ENCODE measurements around the gene KRTCAP2.
"Not testable (repeated sequence)": the region's sequence is repeated elsewhere in the genome, so short reads cannot be mapped to it uniquely, and the experiment has no call there.

Gene KRTCAP2

DNA sequence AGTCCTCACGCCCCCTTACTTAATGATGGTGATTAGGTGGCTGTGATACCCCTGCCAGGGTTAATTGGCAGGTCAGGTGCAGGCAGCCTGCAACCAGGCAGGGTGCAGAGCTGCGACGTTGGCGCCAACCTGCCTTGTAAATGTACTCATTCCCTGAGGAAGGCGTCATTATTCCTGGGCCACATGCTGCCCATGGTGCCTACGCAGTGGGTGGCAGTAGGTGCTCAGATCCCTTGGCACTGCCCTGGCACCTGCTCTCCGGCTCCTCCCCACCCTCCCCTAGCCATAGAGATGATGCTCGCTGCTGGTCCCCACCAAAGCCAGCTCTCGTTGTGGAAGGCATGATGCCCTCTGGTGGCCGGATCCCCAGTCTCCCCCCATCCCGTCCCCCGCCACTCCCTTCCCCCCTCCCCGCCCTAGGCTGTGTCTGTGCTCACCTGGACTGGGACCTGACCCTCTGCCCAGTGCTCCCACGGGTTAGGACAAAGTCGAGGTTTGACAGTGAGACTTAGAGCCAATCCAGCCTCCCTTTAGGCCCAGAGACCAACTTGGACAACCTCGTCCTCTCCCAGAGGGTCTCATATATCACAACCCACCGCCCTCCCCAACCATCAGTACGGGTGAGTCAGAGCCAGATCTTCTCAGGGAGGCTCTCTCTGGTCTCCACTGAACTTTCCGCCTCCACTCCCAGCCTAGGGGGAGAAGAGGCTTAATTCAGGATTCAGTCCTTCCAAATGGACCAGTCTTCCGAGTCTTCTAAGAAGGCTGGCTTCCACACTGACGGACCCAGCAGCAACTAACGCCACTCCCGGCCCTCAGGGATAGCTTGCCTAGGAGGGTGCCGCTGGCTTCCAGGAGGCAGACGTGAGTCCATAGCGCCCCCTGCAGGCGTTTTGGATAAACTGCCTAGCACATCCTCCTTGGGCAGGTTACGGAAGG is 5.7 kb downstream of the KRTCAP2 start:
- FAIRE-seq, result no peak

DNA sequence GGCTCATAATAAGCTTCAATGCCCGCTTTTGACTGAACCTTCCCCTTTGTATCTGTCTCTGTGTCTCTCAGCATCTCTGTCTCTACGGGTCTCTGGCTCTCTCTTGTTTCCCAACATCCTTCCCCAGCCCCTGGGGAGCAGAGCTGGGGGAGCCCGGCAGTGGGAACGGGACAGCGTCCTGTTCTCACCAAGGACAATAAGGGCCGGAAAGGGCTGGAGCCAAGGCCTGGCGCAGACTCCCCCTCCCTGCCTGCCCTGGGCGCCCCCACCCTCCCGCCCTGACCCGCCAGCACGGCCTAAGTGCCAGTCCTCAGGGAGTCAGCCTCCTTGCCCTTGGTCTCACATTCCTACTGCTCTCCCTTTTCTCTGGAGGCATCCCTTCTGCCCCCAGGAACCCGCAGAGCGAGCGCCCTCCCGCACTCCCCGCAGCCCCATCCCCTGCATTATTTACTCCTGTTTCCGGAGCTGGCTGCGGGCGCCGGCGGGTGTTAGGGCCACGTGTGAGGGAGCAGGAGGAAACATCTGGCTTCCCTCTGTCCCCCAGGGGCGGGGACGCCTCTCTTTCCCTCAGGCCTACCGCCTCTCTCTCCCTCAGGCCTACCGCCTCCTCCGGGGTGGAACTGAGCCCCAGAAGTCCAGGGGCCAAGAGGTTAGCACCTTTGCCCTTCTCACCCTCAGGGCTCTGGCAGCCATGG is 6.5 kb downstream of the KRTCAP2 start:
- no peak for FAIRE-seq

DNA sequence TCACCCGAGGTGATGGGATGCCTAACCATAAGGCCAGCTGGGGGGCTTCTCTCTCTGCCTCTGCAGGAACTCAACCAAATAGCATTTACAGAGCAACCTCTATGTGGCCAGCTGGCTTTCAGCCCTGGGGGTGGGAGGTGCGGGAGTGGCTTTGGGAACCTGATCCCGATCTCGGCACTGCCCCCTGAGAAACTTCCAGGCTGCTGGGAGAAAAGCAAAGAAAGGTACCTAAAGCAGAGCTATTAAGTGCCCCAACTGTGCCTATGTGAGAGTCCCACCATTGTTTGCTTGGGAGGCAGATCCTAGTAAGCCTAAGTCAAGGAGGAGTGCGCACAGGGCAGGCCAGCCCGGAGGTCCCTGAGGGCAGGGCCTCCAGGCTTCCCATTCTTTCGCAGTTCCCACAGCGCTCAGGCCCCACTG is 7.0 kb downstream of the KRTCAP2 start:
- FAIRE-seq, result no peak

DNA sequence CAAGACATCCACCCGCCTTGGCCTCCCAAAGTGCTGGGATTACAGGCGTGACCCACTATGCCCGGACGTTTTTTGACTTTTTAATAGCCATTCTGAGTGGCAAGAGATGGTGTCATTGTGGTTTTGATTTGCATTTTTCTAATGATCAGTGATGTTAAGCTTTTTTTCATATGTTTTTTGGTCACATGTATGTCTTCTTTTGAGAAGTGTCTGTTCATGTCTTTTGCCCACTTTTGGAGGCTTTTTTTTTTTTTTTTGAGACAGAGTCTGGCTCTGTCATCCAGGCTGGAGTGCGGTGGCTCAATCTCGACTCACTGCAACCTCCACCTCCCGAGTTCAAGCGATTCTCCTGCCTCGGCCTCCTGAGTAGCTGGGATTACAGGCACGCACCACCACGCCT is 8.5 kb downstream of the KRTCAP2 start:
- not testable (repeated sequence) for FAIRE-seq

DNA sequence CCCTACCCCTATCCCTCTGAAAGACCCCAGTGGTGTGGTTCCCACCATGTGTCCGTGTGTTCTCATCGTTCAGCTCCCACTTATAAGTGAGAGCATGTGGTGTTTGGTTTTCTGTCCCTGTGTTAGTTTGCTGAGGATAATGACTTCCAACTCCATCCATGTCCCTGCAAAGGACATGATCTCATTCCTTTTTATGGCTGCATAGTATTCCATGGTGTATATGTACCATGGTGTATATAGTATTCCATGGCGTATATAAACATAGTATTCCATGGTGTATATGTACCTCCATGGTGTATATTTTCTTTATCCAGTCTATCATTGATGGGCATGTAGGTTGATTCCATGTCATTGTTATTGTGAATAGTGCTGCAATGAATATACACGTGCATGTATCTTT is 9.3 kb downstream of the KRTCAP2 start:
- not testable (repeated sequence) for FAIRE-seq

DNA sequence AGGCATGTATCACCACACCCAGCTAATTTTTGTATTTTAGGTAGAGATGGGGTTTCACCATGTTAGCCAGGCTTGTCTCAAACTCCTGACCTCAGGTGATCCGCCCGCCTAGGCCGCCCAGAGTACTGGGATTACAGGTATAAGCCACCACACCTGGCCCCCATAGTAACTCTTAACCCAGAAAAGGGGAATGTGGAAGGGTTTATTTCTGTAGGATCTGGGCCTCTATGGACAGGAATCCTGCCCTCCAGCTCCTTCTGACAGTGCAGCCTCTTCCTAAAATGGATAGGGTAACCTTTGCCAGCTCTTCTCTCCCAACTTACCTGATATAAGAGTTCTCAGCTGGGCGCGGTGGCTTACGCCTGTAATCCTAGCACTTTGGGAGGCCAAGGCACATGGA is 10.5 kb downstream of the KRTCAP2 start:
- not testable (repeated sequence) for FAIRE-seq

DNA sequence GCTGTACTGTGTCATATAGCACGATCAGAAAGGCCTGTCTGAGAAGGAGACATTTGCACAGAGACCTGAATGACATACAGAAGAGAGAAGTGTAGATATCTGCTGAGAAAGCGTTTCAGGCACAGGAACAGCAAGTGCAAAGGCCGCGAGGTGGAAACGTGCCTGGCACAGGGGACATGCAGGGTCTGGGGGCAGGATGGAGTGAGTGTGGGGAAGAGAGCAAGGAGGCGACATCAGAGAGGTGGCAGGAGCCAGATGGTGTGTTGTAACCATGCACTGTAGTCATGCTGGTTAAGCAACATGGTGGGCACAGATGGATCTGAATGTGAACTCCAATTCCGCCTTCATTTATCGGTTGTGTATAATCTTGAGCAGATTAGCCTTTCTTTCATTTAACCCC is 13.0 kb downstream of the KRTCAP2 start:
- FAIRE-seq, result no peak

DNA sequence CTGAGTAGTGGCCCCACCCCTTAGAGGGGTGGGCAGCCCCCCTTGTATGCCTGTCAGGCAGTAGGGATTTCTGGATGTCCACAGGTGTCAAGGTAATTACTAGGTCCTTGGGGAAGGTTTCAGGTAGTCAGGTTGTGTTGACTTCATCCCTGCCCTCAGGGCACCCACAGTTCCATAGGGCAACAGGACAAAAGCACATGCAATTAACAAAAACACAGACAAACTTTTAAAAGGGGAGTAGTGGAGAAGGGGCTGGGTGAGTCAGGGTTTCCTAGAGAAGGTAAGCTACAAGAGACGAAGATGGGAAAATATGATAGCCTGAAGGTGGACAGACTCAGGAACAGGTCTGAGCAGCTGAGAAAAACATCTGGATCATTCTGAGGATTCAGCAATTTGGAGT is 14.1 kb downstream of the KRTCAP2 start:
- no peak for FAIRE-seq

DNA sequence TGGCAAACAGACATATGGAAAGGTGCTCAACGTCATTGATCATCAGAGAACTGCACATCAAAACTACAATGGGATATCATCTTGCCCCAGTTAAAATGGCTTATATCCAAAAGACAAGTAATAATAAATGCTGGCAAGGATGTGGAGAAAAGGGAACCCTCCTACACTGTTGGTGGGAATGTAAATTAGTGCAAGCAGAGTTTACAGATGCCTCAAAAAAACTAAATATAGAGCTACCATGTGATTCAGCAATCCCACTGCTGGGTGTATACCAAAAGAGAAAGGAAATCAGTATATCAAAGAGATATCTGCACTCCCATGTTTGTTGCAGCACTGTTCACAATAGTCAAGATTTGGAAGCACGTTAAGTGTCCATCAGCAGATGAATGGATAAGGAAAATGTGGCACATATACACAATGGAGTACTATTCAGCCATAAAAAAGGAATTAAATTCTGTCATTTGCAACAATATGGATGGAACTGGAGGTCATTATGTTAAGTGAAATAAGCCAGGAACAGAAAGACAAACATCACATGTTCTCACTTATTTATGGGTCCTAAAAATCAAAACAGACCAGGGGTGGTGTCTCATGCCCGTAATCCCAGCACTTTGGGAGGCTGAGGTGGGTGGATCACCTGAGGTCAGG is 17.0 kb downstream of the KRTCAP2 start:
- not testable (repeated sequence) for FAIRE-seq

DNA sequence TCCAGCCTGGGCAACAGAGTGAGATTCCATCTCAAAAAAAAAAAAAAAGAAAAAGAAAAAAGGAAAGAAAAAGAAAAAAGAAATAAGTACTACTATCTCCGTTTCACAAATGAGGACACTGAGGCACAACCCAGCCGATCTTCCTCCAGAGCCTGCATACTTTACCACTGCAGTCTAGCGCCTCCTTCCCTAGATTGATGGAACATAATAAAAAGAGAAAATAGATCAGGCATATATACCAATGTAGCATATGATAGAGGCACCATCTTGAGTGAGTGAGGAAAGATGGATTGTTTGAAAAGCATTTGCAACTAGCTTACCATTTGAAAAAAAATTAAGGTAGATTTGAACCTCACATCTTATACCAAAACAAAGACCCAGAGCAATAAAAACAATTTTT is 27.6 kb downstream of the KRTCAP2 start:
- no peak for FAIRE-seq

DNA sequence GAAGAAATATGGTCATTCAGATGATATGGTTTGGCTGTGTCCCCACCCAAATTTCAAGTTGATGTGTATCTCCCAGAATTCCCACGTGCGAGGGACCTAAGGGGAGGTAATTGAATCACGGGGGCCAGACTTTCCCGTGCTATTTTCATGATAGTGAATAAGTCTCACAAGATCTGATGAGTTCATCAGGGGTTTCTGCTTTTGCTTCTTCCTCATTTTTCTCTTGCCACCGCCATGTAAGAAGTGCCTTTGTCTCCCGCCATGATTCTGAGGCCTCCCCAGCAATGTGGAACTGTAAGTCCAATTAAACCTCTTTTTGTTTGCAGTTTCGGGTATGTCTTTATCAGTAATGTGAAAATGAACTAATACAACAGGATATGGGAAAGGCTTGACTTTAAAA is 31.4 kb downstream of the KRTCAP2 start:
- FAIRE-seq, result no peak

DNA sequence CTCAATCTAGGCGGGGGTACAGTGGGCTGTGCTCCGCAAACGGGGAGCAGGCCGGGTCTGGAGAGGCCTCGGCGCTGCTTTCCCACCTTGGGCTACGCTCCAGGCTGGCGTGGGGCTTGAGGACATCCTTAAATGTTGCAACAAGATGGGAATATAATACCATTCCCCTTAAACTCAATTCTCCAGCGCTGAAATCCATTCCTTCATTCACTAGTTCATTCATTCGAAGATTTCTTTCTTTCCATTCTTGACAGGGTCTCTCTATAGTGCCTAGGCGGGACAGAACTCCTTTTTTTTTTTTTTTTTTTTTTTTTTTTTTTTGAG is 32.5 kb downstream of the KRTCAP2 start:
- FAIRE-seq, result no peak

DNA sequence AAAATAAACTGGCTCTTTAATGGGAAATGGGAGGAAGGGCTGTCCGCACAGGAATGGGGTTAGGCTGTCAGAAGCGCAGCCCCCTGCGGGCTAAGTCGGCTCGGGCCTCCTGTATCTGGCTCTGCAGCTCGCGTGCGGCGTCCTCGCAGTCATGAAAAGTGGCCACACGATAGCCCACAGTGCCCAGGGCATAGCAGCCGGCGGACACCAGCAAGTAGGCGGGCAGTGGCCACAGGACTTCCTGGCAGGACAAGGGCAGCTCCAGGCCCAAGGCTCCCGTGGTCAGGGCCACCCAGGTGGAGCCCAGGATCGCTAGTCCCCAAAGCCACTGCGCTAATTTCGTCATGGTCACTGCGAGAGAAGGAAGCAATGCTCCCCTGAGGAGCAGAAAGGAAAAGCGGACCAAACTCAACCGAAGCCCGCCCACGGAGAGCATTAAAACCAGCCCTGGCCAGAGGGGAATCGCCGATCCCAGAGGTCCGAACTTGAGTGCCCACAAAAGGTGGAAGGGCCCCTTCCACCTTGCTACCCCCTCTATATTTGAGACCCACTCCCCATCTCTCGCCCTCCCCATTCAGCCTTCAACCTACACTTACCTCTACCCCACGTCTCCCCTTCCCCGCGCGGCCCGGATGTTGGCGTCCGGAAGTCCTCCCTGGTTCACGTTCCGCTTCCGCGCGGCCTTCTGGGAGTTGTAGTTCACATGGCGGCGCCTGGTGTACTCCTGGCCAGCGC is 33.0 kb downstream of the KRTCAP2 start, which contains the start of gene DPM3:
TSS of gene DPM3 (minus strand) at position 637 of the 735 bp plus-strand sequence. CDS start at position 346, 291 bp downstream.
- FAIRE-seq, result no peak

DNA sequence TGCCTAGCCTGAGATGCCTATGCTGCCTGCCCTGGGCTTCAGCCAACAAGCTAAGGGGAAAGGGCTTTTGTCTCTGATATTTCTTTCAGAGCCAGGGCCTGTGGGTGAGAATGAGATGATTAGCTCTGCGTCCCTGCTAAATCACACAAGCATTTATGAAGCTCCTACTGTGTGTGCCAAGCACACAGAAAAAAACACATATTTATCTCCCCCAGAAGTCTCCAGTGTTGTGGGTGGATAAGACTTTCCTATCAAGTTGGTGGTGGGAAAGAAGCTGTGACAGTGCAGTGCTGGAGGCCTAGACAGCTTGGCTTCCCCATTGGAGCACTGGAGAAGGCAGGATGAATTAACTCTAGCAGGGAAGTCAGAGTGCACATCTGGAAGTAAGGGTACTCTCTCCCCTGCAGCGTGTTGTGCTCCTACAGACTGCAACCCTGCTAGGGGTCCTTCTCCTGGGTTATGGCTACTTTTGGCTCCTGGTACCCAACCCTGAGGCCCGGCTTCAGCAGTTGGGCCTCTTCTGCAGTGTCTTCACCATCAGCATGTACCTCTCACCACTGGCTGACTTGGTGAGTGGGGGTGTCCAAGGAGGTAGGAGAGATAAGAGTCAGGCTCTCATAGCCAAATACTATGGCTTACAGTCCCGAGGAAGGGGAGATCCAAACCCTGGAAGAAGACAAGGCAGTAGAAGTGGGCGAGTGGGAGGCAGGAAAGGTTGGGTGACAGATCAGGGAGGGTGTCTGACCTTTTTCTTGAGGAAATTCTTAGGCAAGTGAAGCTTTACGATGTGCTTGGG is 35.8 kb downstream of the KRTCAP2 start:
- FAIRE-seq, result no peak

DNA sequence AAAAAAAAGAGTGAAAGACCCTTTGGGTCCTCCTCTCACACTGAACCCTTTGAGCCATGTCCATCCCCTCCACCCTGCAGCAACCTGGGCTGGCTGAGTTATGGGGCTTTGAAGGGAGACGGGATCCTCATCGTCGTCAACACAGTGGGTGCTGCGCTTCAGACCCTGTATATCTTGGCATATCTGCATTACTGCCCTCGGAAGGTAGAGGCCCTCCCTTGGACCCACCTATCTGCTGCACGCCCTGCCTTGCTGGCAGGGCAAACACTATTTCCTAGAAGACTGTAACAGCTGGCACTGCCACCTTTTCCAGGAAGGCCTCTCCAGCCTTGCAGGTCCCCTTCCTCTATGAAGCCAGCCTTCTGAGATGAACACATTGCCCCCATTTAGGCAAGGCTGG is 36.4 kb downstream of the KRTCAP2 start:
- no peak for FAIRE-seq

DNA sequence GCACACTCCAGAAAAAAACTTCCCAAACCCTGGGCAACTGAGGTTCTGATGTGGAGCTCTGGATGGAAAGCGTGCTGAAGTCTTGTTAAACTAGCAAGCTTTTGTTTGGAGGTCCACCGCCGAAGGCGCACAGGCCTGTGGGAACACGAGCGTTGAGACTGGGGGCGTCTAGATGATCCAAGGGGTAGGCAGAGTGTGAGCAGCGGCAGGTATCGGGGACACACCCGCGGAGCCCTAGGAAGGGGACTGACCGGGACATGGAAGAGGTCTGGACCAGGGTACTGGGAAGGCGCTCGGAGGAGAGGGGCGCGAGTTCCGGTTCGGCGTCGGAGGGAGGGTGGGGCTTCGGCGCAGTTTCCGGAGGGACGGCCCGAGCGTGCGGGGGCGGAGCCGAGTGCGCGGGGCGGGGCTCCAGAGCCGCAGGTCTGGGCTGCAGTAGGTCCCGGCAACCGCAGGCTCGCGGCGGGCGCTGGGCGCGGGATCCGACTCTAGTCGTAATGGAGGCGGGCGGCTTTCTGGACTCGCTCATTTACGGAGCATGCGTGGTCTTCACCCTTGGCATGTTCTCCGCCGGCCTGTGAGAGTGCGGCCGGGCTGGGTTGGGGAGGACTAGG is 37.6 kb downstream of the KRTCAP2 start, which contains the start of gene SLC50A1:
TSS of gene SLC50A1 (plus strand) at position 438 of the 614 bp plus-strand sequence. CDS start at position 498, 60 bp downstream.
- no peak for FAIRE-seq

DNA sequence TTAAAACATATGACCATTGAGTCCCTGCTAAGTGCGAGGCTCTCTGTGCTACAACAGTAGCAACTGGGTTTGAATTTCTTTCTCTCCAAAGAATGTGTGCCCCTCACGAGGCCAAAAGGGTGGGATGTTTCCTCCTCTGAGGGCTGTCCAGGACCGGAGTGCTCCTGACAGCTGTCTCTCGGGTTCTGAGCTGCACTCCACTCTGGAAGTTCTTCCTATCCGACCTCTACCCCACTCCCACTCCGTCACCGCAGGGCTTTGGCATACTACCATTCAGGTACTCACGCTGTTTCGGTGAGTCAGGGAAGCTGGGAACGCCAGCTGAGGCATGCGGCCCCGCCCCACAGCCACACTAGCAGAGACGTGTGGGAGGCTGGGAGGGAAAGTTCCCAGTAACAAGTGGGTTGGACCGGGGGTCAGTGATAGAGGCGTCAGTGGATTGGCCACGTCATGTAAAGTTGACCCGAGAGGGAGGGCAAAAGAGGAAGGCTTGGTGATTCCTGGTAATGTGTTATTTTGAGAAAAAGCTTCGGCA is 38.2 kb downstream of the KRTCAP2 start:
- peak; percentile 57 for FAIRE-seq

DNA sequence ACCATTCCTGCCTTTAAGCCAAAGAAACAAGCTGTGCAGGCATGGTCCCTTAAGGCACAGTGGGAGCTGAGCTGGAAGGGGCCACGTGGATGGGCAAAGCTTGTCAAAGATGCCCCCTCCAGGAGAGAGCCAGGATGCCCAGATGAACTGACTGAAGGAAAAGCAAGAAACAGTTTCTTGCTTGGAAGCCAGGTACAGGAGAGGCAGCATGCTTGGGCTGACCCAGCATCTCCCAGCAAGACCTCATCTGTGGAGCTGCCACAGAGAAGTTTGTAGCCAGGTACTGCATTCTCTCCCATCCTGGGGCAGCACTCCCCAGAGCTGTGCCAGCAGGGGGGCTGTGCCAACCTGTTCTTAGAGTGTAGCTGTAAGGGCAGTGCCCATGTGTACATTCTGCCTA is 38.8 kb downstream of the KRTCAP2 start:
- FAIRE-seq, result no peak

DNA sequence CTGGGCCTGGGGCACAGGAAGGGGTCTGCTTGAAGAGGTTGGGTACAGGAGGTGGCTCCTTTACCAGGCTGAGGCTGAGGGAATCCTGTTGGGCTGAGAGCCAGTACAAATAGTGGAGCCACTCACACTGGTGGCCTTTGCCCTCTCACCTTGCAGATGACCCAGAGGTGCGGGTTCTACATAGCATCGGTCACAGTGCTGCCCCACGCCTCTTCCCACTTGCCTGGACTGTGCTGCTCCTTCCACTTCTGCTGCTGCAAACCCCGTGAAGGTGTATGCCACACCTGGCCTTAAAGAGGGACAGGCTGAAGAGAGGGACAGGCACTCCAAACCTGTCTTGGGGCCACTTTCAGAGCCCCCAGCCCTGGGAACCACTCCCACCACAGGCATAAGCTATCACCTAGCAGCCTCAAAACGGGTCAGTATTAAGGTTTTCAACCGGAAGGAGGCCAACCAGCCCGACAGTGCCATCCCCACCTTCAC is 39.3 kb downstream of the KRTCAP2 start:
- FAIRE-seq, result no peak

DNA sequence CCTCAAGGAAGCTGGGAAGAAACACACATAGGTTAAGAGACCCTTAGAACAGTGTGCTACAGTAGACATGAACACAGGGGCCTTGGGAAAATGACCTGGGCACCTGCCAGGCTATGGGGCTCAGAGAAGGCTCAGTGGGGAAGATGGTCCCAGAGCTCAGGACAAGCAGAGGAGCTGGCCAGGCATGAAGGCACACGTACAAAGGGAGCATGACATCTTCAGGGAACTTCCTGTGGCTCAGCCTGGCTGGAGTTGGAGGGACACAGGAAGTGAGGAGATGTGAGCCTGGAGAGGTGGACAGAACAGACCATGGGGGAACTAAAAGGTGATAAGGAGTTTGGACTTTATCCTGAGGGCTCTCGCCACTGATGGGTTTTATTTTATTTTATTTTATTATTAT is 41.2 kb downstream of the KRTCAP2 start:
- FAIRE-seq, result no peak

DNA sequence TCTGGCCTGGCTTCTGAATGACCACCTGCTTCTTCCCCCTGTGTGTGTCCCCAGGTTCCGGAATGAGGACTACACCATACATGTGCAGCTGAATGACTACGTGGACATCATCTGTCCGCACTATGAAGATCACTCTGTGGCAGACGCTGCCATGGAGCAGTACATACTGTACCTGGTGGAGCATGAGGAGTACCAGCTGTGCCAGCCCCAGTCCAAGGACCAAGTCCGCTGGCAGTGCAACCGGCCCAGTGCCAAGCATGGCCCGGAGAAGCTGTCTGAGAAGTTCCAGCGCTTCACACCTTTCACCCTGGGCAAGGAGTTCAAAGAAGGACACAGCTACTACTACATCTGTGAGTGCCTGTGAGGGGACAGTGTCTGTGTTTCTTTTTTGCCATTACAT is 41.8 kb downstream of the KRTCAP2 start:
- no peak for FAIRE-seq

All from A204.1 (cell line).